D721Med (cell line): ENCODE results near the gene SH3PXD2A.

Experiments
- DNase-seq: peaks from one replicate; pipeline ENCODE4 v3.0.0; 2011; ENCODE audit warnings: low spot score; ENCODE audit not compliant: insufficient read length
- FAIRE-seq: peaks from 2 replicates; lab custom pipeline; 2011; peaks lifted over from hg19 to GRCh38; lab: Jason Lieb, UNC
- TF ChIP-seq, protein P1 (sequence below): IDR thresholded peaks from 2 replicates; pipeline ENCODE4 v1.5.1; 2012; ENCODE audit warnings: mild to moderate bottlenecking, control low read depth; ENCODE audit not compliant: insufficient read depth; ENCODE audit errors: missing control alignments

Gene SH3PXD2A

GRCh38 chr10:103659674-103660363, 195.6 kb downstream of the SH3PXD2A start:
- TF ChIP-seq, protein P1, sequence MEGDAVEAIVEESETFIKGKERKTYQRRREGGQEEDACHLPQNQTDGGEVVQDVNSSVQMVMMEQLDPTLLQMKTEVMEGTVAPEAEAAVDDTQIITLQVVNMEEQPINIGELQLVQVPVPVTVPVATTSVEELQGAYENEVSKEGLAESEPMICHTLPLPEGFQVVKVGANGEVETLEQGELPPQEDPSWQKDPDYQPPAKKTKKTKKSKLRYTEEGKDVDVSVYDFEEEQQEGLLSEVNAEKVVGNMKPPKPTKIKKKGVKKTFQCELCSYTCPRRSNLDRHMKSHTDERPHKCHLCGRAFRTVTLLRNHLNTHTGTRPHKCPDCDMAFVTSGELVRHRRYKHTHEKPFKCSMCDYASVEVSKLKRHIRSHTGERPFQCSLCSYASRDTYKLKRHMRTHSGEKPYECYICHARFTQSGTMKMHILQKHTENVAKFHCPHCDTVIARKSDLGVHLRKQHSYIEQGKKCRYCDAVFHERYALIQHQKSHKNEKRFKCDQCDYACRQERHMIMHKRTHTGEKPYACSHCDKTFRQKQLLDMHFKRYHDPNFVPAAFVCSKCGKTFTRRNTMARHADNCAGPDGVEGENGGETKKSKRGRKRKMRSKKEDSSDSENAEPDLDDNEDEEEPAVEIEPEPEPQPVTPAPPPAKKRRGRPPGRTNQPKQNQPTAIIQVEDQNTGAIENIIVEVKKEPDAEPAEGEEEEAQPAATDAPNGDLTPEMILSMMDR: no peak
- no peak for FAIRE-seq
- DNase-seq: no peak

DNA sequence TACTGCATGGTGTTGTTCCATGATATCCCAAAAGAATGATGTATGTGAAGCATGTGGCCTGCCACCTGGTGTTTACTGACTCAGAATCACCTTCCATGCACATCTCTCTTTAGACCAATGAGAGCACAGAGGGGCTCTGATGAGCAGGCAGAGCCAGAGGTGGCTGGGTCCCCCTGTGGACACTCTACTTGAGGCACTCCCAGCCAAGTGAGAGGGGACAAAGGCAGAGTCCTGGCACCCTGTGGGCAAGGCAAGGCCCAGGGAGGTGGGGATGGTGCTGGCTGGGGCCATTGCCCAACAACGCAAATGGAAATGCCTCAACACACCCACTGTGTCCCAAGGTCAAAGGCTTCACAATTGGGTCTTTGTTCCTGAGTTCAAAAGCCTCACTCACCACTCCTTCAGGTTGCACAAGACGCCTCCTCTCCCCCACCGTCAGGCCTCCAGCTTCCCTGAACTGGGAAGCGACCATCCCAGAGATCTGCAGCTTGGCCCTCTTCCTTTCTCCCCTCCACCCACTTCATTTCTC, 197.3 kb downstream of the SH3PXD2A start:
- TF ChIP-seq, protein P1: no peak
- DNase-seq (no peak), FAIRE-seq (no peak)

- TF ChIP-seq, protein P1: no peak
- DNase-seq: no peak
- no peak for FAIRE-seq
These were observed 198.2 kb downstream of the SH3PXD2A start for GRCh38 chr10:103657061-103657591.

- DNase-seq: no peak
- FAIRE-seq: no peak
- TF ChIP-seq, protein P1: no peak
These were observed 200.5 kb downstream of the SH3PXD2A start for GRCh38 chr10:103654925-103655324.

GRCh38 chr10:103653581-103654037, 201.8 kb downstream of the SH3PXD2A start:
- TF ChIP-seq, protein P1: no peak
- no peak for FAIRE-seq
- no peak for DNase-seq

- DNase-seq (no peak), FAIRE-seq (no peak)
- TF ChIP-seq, protein P1: no peak
These were observed 202.6 kb downstream of the SH3PXD2A start for GRCh38 chr10:103652599-103653281.
